Myocyte (in vitro differentiated cells): ENCODE results near the gene RRAD. TPM values are rescaled to one million over a fixed set of nuclear protein-coding genes. Genes with fewer than 3 reads are reported as not detected.

Experiments used
- DNase-seq: peaks from one replicate; pipeline ENCODE4 v3.0.0-alpha.2; 2012; ENCODE audit warnings: low read depth
- total RNA-seq: library from RNA; depleted of rRNA; stranded (reverse); fragments of >200 nt; gene quantifications from 2 replicates; pipeline ENCODE4 v1.2.3, GENCODE V29; 2014

Gene RRAD
- total RNA-seq, 1 donor from 2014 or later = 60.5 TPM

- no peak for DNase-seq
Measured at GRCh38 chr16:66881560-66881959, 43.8 kb downstream of the RRAD start.

- DNase-seq = no peak
Measured at GRCh38 chr16:66881014-66881417, 44.3 kb downstream of the RRAD start.

- peak; percentile 98 for DNase-seq
Measured at GRCh38 chr16:66880288-66881013, 44.9 kb downstream of the RRAD start, which contains the start of gene PDP2. PDP2 (plus strand) TSS chr16:66880515; CDS start chr16:66884285, 3,770 bp downstream.

GRCh38 chr16:66878067-66878466 is 47.3 kb downstream of the RRAD start:
- no peak for DNase-seq

- peak; percentile 54 for DNase-seq
Measured at GRCh38 chr16:66874079-66874775, 51.1 kb downstream of the RRAD start.

GRCh38 chr16:66873685-66874055 is 51.7 kb downstream of the RRAD start:
- no peak for DNase-seq

GRCh38 chr16:66872943-66873684 is 52.2 kb downstream of the RRAD start:
- peak; percentile 96 for DNase-seq

- no peak for DNase-seq
Measured at GRCh38 chr16:66872559-66872942, 52.8 kb downstream of the RRAD start.

- DNase-seq = no peak
Measured at GRCh38 chr16:66871840-66872239, 53.5 kb downstream of the RRAD start.

Other genes with a start within 250 kb of the RRAD start
- gene CMTM4, start 228.8 kb downstream of the RRAD start, total RNA-seq = 10.7 and 10.9 TPM in 2 replicates
- 108 and 137 TPM in 2 replicates for gene DYNC1LI2, start 173.9 kb downstream of the RRAD start, total RNA-seq
- not detected in 2 replicates for gene TERB1, start 124.0 kb downstream of the RRAD start, total RNA-seq
- 57.6 and 65.4 TPM in 2 replicates for gene NAE1, start 94.6 kb downstream of the RRAD start, total RNA-seq
- gene CA7, start 81.1 kb downstream of the RRAD start, total RNA-seq = 3.4 and 4.2 TPM in 2 replicates
- 3.5 and 4.6 TPM in 2 replicates for gene PDP2, start 45.0 kb downstream of the RRAD start, total RNA-seq
- gene CDH16, start 6.7 kb downstream of the RRAD start, total RNA-seq = 1.1 TPM in 1 of 2 replicates, not detected in the other
- 168 and 235 TPM in 2 replicates for gene CIAO2B, start 8.9 kb upstream of the RRAD start, total RNA-seq
- 70.7 and 81.0 TPM in 2 replicates for gene CES2, start 10.0 kb upstream of the RRAD start, total RNA-seq
- gene CES3, start 35.7 kb upstream of the RRAD start, total RNA-seq = 1.7 and 1.9 TPM in 2 replicates
- gene CES4A, start 63.1 kb upstream of the RRAD start, total RNA-seq = 0.10 and 0.19 TPM in 2 replicates
- 54.1 and 75.1 TPM in 2 replicates for gene CBFB, start 103.6 kb upstream of the RRAD start, total RNA-seq
- gene PHAF1, start 184.4 kb upstream of the RRAD start, total RNA-seq = 22.4 and 30.7 TPM in 2 replicates
- gene B3GNT9, start 225.5 kb upstream of the RRAD start, total RNA-seq = 56.1 and 57.4 TPM in 2 replicates
- 19.1 and 21.0 TPM in 2 replicates for gene TRADD, start 234.4 kb upstream of the RRAD start, total RNA-seq
- 39.3 and 46.4 TPM in 2 replicates for gene FBXL8, start 234.4 kb upstream of the RRAD start, total RNA-seq
- gene HSF4, start 239.2 kb upstream of the RRAD start, total RNA-seq = 20.9 and 29.3 TPM in 2 replicates
- 70.9 and 86.5 TPM in 2 replicates for gene NOL3, start 245.0 kb upstream of the RRAD start, total RNA-seq